ENCODE measurements around the gene SAP30BP.
A peak's percentile ranks its signal among the peaks of the same experiment; 100 is the strongest.

The SAP30BP gene

GRCh38 chr17:75658237-75658636 lies 8.9 kb upstream of the SAP30BP start:
- no peak for TF ChIP-seq CTCF (IDR thresholded peaks at IDR 0.05; ENCODE audit: insufficient read depth, low read depth, low read length, missing control alignments)
- no peak overlapping the region for H3K4me3 ChIP-seq (ENCODE audit: low read length)

DNA sequence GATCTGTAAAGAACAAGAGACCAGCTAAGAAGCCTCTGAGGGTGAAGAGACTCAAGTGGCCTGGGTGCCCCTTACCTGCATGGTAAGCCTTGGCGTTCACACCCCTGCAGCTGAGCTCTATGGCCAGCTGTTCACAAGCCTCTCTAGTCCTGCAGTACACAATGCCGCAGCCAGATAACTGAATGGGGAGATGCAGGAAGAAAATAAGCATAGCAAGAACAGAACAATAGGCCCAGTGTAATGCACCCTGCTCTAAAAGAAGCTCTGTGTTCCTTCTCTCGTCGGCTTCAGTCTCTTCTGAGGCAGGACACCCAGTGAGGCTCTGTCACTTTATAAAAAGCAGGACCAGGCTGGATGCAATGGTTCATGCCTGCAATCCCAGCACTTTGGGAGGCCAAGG lies 5.6 kb upstream of the SAP30BP start:
- no peak for TF ChIP-seq CTCF (IDR thresholded peaks at IDR 0.05; ENCODE audit: insufficient read depth, low read depth, low read length, missing control alignments)
- DNase-seq (ENCODE audit: low read depth): no peak
- no peak overlapping the region for H3K4me3 ChIP-seq (ENCODE audit: low read length)

More at GRCh38 chr17:75658237-75658636, 8.9 kb upstream of the SAP30BP start:
- DNase-seq (ENCODE audit: low read depth): no peak

DNA sequence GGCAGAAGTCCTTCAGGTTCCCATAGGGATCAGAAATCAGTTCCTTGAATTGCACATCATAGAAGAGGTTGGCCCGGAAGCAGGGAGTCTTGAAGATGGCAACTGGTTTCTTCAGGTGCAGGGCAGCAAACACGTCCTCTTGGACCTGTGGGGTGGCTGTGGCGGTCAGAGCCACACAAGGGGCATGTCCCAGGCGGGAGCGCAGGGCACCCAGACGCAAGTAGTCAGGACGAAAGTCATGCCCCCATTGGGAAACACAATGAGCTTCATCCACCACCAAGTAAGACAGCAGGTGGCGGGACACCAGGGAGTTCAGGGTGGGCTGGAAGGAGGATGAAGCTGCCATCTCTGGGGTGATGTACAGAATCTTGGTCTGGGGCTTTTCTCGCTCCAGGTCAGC lies 4.6 kb upstream of the SAP30BP start:
- TF ChIP-seq CTCF (IDR thresholded peaks at IDR 0.05; ENCODE audit: insufficient read depth, low read depth, low read length, missing control alignments): no peak
- no peak for DNase-seq (ENCODE audit: low read depth)
- no peak overlapping the region for H3K4me3 ChIP-seq (ENCODE audit: low read length)

DNA sequence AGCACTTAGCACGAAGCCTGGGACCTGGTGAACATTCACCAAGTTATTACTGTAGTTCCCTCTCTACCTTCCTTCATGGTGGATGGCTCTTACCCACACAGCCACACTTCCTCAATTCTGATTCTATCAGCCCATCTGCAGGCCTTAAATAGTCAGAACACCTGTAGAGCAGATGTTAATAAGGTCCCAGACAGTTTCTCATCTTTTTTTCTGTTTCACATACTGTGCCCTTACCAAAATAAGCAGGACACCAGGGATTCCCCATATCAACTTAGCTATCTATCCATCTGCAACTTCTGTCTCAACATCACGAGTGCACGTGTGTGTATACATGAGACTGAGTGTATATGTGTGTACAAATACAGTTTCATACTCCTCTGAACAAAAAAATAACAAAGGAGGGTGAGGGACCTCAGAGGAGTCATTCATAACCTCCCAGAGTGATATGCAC lies 3.0 kb upstream of the SAP30BP start:
- DNase-seq (ENCODE audit: low read depth): no peak
- H3K4me3 ChIP-seq (ENCODE audit: low read length): no peak overlapping the region
- TF ChIP-seq CTCF (IDR thresholded peaks at IDR 0.05; ENCODE audit: insufficient read depth, low read depth, low read length, missing control alignments): no peak

DNA sequence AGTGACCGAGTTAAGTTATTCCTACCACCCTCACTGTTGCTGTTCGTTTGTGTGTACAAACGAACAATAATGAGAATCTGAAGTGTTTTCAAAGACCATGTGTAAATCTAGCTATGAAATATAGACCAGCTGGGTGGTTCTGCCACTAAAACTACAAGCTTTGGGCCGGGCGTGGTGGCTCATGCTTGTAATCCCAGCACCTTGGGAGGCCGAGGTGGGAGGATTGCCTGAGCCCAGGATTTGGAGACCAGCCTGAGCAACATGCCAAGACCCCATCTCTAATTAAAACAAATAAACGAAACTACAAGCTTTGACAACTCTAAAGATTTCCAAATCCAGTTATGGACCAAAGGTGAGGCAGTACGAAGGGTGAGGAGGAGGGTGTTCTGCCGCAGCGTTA lies 1.2 kb upstream of the SAP30BP start:
- TF ChIP-seq CTCF (IDR thresholded peaks at IDR 0.05; ENCODE audit: insufficient read depth, low read depth, low read length, missing control alignments): no peak
- DNase-seq (ENCODE audit: low read depth): no peak
- peak overlapping the region; percentile 100 for H3K4me3 ChIP-seq (ENCODE audit: low read length)

GRCh38 chr17:75667825-75668224 lies 687 bp downstream of the SAP30BP start:
- no peak for TF ChIP-seq CTCF (IDR thresholded peaks at IDR 0.05; ENCODE audit: insufficient read depth, low read depth, low read length, missing control alignments)

DNA sequence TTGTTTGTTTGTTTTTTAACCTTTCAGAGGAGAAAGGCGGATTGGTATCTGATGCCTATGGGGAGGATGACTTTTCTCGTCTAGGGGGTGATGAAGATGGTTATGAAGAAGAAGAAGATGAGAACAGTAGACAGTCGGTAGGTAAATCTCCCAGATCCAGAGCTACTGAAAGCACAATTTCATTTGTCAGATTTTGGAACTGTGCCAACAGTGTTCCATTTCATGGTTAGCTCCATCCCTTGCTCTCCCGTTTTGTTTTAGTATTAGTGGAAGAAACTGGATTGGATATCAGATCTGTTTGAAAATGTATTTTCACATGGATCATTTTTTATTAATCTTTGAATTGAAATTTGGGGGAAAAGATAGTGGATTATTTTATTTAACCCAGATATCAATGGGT lies 1.4 kb downstream of the SAP30BP start:
- H3K4me3 ChIP-seq (ENCODE audit: low read length): peak overlapping the region; percentile 100
- DNase-seq (ENCODE audit: low read depth): no peak

More at GRCh38 chr17:75667825-75668224, 687 bp downstream of the SAP30BP start:
- H3K4me3 ChIP-seq (ENCODE audit: low read length): peak overlapping the region; percentile 100
- no peak for DNase-seq (ENCODE audit: low read depth)

More for the DNA sequence above, 1.4 kb downstream of the SAP30BP start:
- TF ChIP-seq CTCF (IDR thresholded peaks at IDR 0.05; ENCODE audit: insufficient read depth, low read depth, low read length, missing control alignments): no peak
